IMR-90 (cell line): Measurements from ENCODE around the gene CYB561D1. TPM values are rescaled to one million over a fixed set of nuclear protein-coding genes. Genes with fewer than 3 reads are reported as not detected.

Source experiments
- ATAC-seq: fragments of 200-7000 bp; cut with Tn5 transposase; 2 replicates; pipeline ENCODE4 v1.9.1; 2020; ENCODE audit warnings: low read depth, mild to moderate bottlenecking, moderate library complexity
- BruUV-seq: library from RNA; stranded (reverse); fragments of 400-500 nt; replicated peaks from 2 replicates; lab custom pipeline; 2021; lab: Mats Ljungman, UMichigan
- CTCF ChIA-PET: fragments of 300-600 bp; formaldehyde crosslinking; extraction: SDS; loops from one replicate; lab custom pipeline; 2021; ENCODE audit warnings: antibody characterized with exemption; lab: Yijun Ruan, JAX
- POLR2A ChIA-PET: fragments of 300-600 bp; sonication (Branson Sonifier 250); formaldehyde crosslinking; loops from one replicate; lab custom pipeline; 2022; ENCODE audit warnings: antibody characterized with exemption; ENCODE audit not compliant: unreplicated experiment; lab: Charles Lee
- DNase-seq: peaks from one replicate; pipeline ENCODE4 v3.0.0; 2013
- H2AFZ ChIP-seq: replicated peaks from 2 replicates; pipeline ENCODE3; 2013; ENCODE audit warnings: low read length, mild to moderate bottlenecking; ENCODE audit not compliant: poor library complexity
- H2AK5ac ChIP-seq: 2 replicates; pipeline ENCODE4 v1.6.1; 2013; ENCODE audit warnings: low read depth, low read length, inconsistent platforms
- H2AK9ac ChIP-seq: replicated peaks from 2 replicates; pipeline ENCODE3; 2013; ENCODE audit warnings: mild to moderate bottlenecking, low read depth, low read length, moderate library complexity; ENCODE audit not compliant: poor library complexity
- H2BK120ac ChIP-seq: 2 replicates; pipeline ENCODE4 v1.6.1; 2013; ENCODE audit warnings: low read depth, low read length, inconsistent platforms
- H2BK15ac ChIP-seq: 3 replicates; pipeline ENCODE4 v1.6.1; 2013; ENCODE audit warnings: low read depth, low read length, inconsistent platforms
- H2BK20ac ChIP-seq: 2 replicates; pipeline ENCODE4 v1.6.1; 2013; ENCODE audit warnings: low read depth, mild to moderate bottlenecking, inconsistent platforms, low read length, moderate library complexity
- H2BK5ac ChIP-seq: 2 replicates; pipeline ENCODE4 v1.6.1; 2013; ENCODE audit warnings: mild to moderate bottlenecking, low read depth, low read length, inconsistent platforms; ENCODE audit not compliant: poor library complexity, severe bottlenecking
- H3K14ac ChIP-seq: replicated peaks from 2 replicates; pipeline ENCODE4 v1.6.1; 2013; ENCODE audit warnings: low read depth, low read length, inconsistent platforms
- H3K18ac ChIP-seq: 2 replicates; pipeline ENCODE4 v1.6.1; 2013; ENCODE audit warnings: low read depth, low read length, control low read depth
- H3K23ac ChIP-seq: 2 replicates; pipeline ENCODE4 v1.6.1; 2013; ENCODE audit warnings: low read depth, low read length, inconsistent platforms
- H3K27ac ChIP-seq: 2 replicates; pipeline ENCODE4 v1.5.1; 2013; ENCODE audit warnings: mild to moderate bottlenecking, control low read depth, low read length; ENCODE audit not compliant: insufficient read depth
- H3K27me3 ChIP-seq: 2 replicates; pipeline ENCODE4 v1.6.1; 2013; ENCODE audit warnings: low read length; ENCODE audit not compliant: control insufficient read depth, insufficient read depth
- H3K36me3 ChIP-seq: 2 replicates; pipeline ENCODE4 v1.6.1; 2013; ENCODE audit warnings: low read length, mixed read lengths; ENCODE audit not compliant: control insufficient read depth, insufficient read depth
- H3K4ac ChIP-seq: 2 replicates; pipeline ENCODE4 v1.6.1; 2013; ENCODE audit warnings: low read depth, low read length, inconsistent platforms
- H3K4me1 ChIP-seq: 2 replicates; pipeline ENCODE4 v1.6.1; 2013; ENCODE audit warnings: low read length, mixed read lengths; ENCODE audit not compliant: control insufficient read depth, insufficient read depth
- H3K4me2 ChIP-seq: 2 replicates; pipeline ENCODE4 v1.6.1; 2013; ENCODE audit warnings: low read depth, mild to moderate bottlenecking, control low read depth, low read length, moderate library complexity
- H3K4me3 ChIP-seq: 2 replicates; pipeline ENCODE4 v1.5.1; 2013; ENCODE audit warnings: low read depth, mild to moderate bottlenecking, control low read depth, low read length, moderate library complexity; ENCODE audit not compliant: insufficient read depth
- H3K56ac ChIP-seq: 2 replicates; pipeline ENCODE4 v1.6.1; 2013; ENCODE audit warnings: low read length, inconsistent platforms; ENCODE audit not compliant: insufficient read depth; ENCODE audit errors: extremely low read depth
- H3K79me1 ChIP-seq, 2 experiments: 2 replicates each; pipeline ENCODE4 v1.6.1; 2013; ENCODE audit warnings: low read length in 2 of 2, inconsistent platforms in 1 of 2, low read depth in 1 of 2
- H3K9ac ChIP-seq: 2 replicates; pipeline ENCODE4 v1.6.1; 2013; ENCODE audit warnings: low read depth, low read length, control low read depth
- H3K9me1 ChIP-seq: 2 replicates; pipeline ENCODE4 v1.6.1; 2013; ENCODE audit warnings: low read length, inconsistent platforms; ENCODE audit not compliant: insufficient read depth
- H3K9me3 ChIP-seq: 2 replicates; pipeline ENCODE4 v1.6.1; 2013; ENCODE audit warnings: low read length; ENCODE audit not compliant: control insufficient read depth, insufficient read depth
- H4K20me1 ChIP-seq: 2 replicates; pipeline ENCODE4 v1.6.1; 2013; ENCODE audit warnings: low read length, inconsistent platforms; ENCODE audit not compliant: insufficient read depth
- H4K5ac ChIP-seq: 2 replicates; pipeline ENCODE4 v1.6.1; 2013; ENCODE audit warnings: mild to moderate bottlenecking, low read depth, low read length, control low read depth
- H4K8ac ChIP-seq, 2 experiments: 2 replicates each; pipeline ENCODE4 v1.6.1; 2013; ENCODE audit warnings: low read depth in 2 of 2, low read length in 2 of 2, control low read depth in 1 of 2, inconsistent platforms in 1 of 2
- H4K91ac ChIP-seq: 2 replicates; pipeline ENCODE4 v1.6.1; 2013; ENCODE audit warnings: low read depth, low read length, inconsistent platforms; ENCODE audit not compliant: insufficient read depth
- BHLHE40 ChIP-seq: fragments of 150-350 bp; IDR thresholded peaks from 2 replicates; pipeline ENCODE4 v1.6.1; 2016; ENCODE audit warnings: mild to moderate bottlenecking, low read depth, low read length
- CEBPB ChIP-seq: IDR thresholded peaks from 2 replicates; pipeline ENCODE4 v1.6.1; 2012; ENCODE audit warnings: low read depth, low read length, improper control_type of control experiment
- CHD1 ChIP-seq: IDR thresholded peaks from 2 replicates; pipeline ENCODE4 v1.6.1; 2012; ENCODE audit warnings: low read depth, low read length, improper control_type of control experiment
- FOS ChIP-seq: fragments of 150-350 bp; IDR thresholded peaks from 2 replicates; pipeline ENCODE4 v1.6.1; 2016; ENCODE audit warnings: low read depth, low read length
- MAFK ChIP-seq: IDR thresholded peaks from 2 replicates; pipeline ENCODE4 v1.6.1; 2012; ENCODE audit warnings: low read depth, low read length, improper control_type of control experiment
- MXI1 ChIP-seq: IDR thresholded peaks from 2 replicates; pipeline ENCODE4 v1.6.1; 2012; ENCODE audit warnings: low read depth, mild to moderate bottlenecking, low read length, moderate library complexity, borderline replicate concordance
- RAD21 ChIP-seq: IDR thresholded peaks from 2 replicates; pipeline ENCODE4 v1.6.1; 2012; ENCODE audit warnings: low read length, improper control_type of control experiment
- RCOR1 ChIP-seq: IDR thresholded peaks from 2 replicates; pipeline ENCODE4 v1.6.1; 2012; ENCODE audit warnings: mild to moderate bottlenecking, low read length, improper control_type of control experiment; ENCODE audit not compliant: insufficient replicate concordance
- RFX5 ChIP-seq: IDR thresholded peaks from 2 replicates; pipeline ENCODE4 v1.8.0; 2012; ENCODE audit warnings: low read depth, mild to moderate bottlenecking, low read length, moderate library complexity
- WGBS, 2 experiments: methylation state at CpG; one replicate each; pipeline versions ENCODE4 v1.1.5 to v1.1.7; 2013; ENCODE audit warnings: missing lambda C conversion rate in 2 of 2; ENCODE audit not compliant: insufficient read length in 1 of 2; ENCODE audit errors: extremely low coverage in 2 of 2; 5-methylcytosine and 5-hydroxymethylcytosine counted together
- dilution Hi-C: fragments of 300-500 bp; cut with HindIII; formaldehyde crosslinking; loops from one replicate; pipeline ENCODE4 v1.14.3; 2018; ENCODE audit warnings: low sequenced_read_pairs; ENCODE audit not compliant: unreplicated experiment
- in situ Hi-C: fragments of 300-500 bp; cut with MboI; formaldehyde crosslinking; loops from 3 replicates; pipeline ENCODE4 v1.14.3; 2019; ENCODE audit warnings: low sequenced_read_pairs, inconsistent platforms, mixed read lengths
- intact Hi-C: fragments of 100-400 bp; cut with micrococcal nuclease; formaldehyde crosslinking; loops from 2 replicates; pipeline ENCODE4 v1.10.0; 2022
- polyA plus RNA-seq, 3 experiments: library from polyadenylated mRNA; depleted of rRNA; stranded (reverse); fragments of >200 nt; gene quantifications; 2 replicates each; pipeline ENCODE4 v1.2.3, GENCODE V29; 2012; ENCODE audit warnings: low replicate concordance in 1 of 3
- total RNA-seq: library from RNA; depleted of rRNA; stranded (reverse); fragments of >200 nt; gene quantifications from 2 replicates; pipeline ENCODE4 v1.2.3, GENCODE V29; 2012
- TF ChIP-seq, protein P1 (sequence below): fragments of 150-350 bp; IDR thresholded peaks from 2 replicates; pipeline ENCODE4 v1.6.1; 2017; ENCODE audit warnings: mild to moderate bottlenecking, antibody characterized with exemption, low read length, low read depth
- TF ChIP-seq, protein P2 (sequence below): fragments of 150-350 bp; IDR thresholded peaks from 2 replicates; pipeline ENCODE4 v1.6.1; 2016; ENCODE audit warnings: low read depth, mild to moderate bottlenecking, low read length, moderate library complexity, borderline replicate concordance

CYB561D1 gene
- total and polyA plus RNA-seq, 2 of the 4 experiments (the other 2 are of a cell fraction): 5.7 to 8.1 TPM

DNA sequence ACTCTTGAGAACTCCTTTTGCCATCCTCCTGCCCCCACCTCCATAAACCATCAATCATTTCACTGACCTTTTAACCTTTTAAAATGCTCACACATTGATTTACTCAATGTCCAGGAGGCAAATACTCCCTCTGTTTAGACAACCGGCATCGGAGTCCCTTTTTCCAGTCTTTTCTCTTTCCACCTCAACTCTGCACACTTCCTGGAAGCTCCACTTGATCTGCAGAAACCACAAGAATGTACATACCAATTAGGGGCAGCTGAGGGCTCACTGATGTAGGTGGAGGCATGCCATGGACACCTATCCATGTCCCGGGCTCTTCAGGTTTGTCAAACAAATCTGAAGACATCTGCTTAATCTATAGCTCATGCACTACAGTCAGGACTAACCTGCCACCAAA, 21.0 kb downstream of the CYB561D1 start:
- no peaks in the 10 kb centered on the region for H3K36me3 ChIP-seq
- dilution Hi-C loops: no loop called here
- in situ Hi-C loops: no loop called here
- no peak overlapping the region for H3K4me2 ChIP-seq
- H2AK9ac ChIP-seq: peak overlapping the region; percentile 57
- H3K9me3 ChIP-seq: no peaks in the 10 kb centered on the region
- WGBS, 2 experiments: 25% methylated on average over 1 of the region's 3 CpGs; no CpG with 5 or more reads in 1 of the 2 experiments
- no peak for TF ChIP-seq BHLHE40
- no peak for TF ChIP-seq MXI1
- TF ChIP-seq CEBPB: no peak
- no peak for TF ChIP-seq CHD1
- no peak for TF ChIP-seq MAFK
- no peak for TF ChIP-seq RFX5
- no peak for TF ChIP-seq RCOR1
- no peak for TF ChIP-seq RAD21
- TF ChIP-seq FOS: no peak
- TF ChIP-seq, protein P1, sequence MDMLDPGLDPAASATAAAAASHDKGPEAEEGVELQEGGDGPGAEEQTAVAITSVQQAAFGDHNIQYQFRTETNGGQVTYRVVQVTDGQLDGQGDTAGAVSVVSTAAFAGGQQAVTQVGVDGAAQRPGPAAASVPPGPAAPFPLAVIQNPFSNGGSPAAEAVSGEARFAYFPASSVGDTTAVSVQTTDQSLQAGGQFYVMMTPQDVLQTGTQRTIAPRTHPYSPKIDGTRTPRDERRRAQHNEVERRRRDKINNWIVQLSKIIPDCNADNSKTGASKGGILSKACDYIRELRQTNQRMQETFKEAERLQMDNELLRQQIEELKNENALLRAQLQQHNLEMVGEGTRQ: no peak
- TF ChIP-seq, protein P2, sequence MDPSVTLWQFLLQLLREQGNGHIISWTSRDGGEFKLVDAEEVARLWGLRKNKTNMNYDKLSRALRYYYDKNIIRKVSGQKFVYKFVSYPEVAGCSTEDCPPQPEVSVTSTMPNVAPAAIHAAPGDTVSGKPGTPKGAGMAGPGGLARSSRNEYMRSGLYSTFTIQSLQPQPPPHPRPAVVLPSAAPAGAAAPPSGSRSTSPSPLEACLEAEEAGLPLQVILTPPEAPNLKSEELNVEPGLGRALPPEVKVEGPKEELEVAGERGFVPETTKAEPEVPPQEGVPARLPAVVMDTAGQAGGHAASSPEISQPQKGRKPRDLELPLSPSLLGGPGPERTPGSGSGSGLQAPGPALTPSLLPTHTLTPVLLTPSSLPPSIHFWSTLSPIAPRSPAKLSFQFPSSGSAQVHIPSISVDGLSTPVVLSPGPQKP: no peak
- H4K91ac ChIP-seq: no peak overlapping the region
- DNase-seq (no peak), ATAC-seq (no peak)
- BruUV-seq: no TSS peak
- no peak overlapping the region for H3K4ac ChIP-seq
- no peak overlapping the region for H3K14ac ChIP-seq
- H2AFZ ChIP-seq: no peak overlapping the region
- H2BK5ac ChIP-seq: no peak overlapping the region
- intact Hi-C loops: no loop called here
- ChIA-PET POLR2A (no interaction called here), CTCF (interaction anchor here (0.7 kb wide), 1 partner anchor 25 kb away, joined by 3 read pairs; no protein-coding TSS in a partner anchor)
- H3K9me1 ChIP-seq: no peaks in the 10 kb centered on the region
- H3K9ac ChIP-seq: no peak overlapping the region
- H3K18ac ChIP-seq: no peak overlapping the region
- H4K5ac ChIP-seq: no peak overlapping the region
- H3K4me3 ChIP-seq: no peak overlapping the region
- H4K8ac ChIP-seq: no peak overlapping the region
- no peaks in the 10 kb centered on the region for H4K20me1 ChIP-seq
- H3K27me3 ChIP-seq: peaks cover 6% of the 10 kb centered on the region
- H3K79me1 ChIP-seq: no peaks in the 10 kb centered on the region
- H3K27ac ChIP-seq: no peak overlapping the region
- no peak overlapping the region for H3K23ac ChIP-seq
- H2BK20ac ChIP-seq: no peak overlapping the region
- peaks cover 6% of the 10 kb centered on the region for H3K4me1 ChIP-seq
- no peak overlapping the region for H2BK120ac ChIP-seq
- H3K56ac ChIP-seq: no peak overlapping the region
- H2BK15ac ChIP-seq: no peak overlapping the region
- H2AK5ac ChIP-seq: no peak overlapping the region
